Lower leg skin (tissue), 4 donors: ENCODE measurements around the gene SF3A1. TPM values are rescaled to one million over a fixed set of nuclear protein-coding genes. Genes with fewer than 3 reads are reported as not detected.

Experiments used
- DNase-seq, 2 donors: peaks; one replicate each; pipeline ENCODE4 v3.0.0-alpha.2; 2019; ENCODE audit warnings: low spot score in 2 of 2
- H3K4me3 ChIP-seq: fragments of 200-600 bp; sonication (generic); 2 replicates; pipeline ENCODE4 v1.5.1; 2017; ENCODE audit warnings: mild to moderate bottlenecking, low read depth; ENCODE audit not compliant: poor library complexity, severe bottlenecking
- POLR2A ChIP-seq, 2 donors: fragments of 450-650 bp; IDR thresholded peaks; one replicate each; pipeline ENCODE4 v1.6.1; 2016 to 2017; ENCODE audit warnings: antibody characterized with exemption in 2 of 2, mild to moderate bottlenecking in 1 of 2, moderate library complexity in 1 of 2
- WGBS, 2 donors: methylation state at CpG; one replicate each; pipeline ENCODE4 v1.1.5; 2018; 5-methylcytosine and 5-hydroxymethylcytosine counted together
- intact Hi-C: fragments of 100-400 bp; cut with DNase I; formaldehyde crosslinking; loops from one replicate; pipeline ENCODE4 v1.15.0; 2023; ENCODE audit warnings: low total_unique reads
- total RNA-seq, 4 donors: library from RNA; depleted of rRNA; stranded (reverse); fragments of >200 nt; gene quantifications; one replicate each; pipeline ENCODE4 v1.1.0, GENCODE V29; 2016
- TF ChIP-seq, protein P1 (sequence below), 3 donors: fragments of 450-650 bp; IDR thresholded peaks; one replicate each; pipeline ENCODE4 v1.5.1; 2016; ENCODE audit warnings: antibody characterized with exemption in 3 of 3, mild to moderate bottlenecking in 3 of 3, moderate library complexity in 2 of 3

The SF3A1 gene
- total RNA-seq, 4 donors from 2014 or later, result 72.4 to 169 (median 114) TPM

DNA sequence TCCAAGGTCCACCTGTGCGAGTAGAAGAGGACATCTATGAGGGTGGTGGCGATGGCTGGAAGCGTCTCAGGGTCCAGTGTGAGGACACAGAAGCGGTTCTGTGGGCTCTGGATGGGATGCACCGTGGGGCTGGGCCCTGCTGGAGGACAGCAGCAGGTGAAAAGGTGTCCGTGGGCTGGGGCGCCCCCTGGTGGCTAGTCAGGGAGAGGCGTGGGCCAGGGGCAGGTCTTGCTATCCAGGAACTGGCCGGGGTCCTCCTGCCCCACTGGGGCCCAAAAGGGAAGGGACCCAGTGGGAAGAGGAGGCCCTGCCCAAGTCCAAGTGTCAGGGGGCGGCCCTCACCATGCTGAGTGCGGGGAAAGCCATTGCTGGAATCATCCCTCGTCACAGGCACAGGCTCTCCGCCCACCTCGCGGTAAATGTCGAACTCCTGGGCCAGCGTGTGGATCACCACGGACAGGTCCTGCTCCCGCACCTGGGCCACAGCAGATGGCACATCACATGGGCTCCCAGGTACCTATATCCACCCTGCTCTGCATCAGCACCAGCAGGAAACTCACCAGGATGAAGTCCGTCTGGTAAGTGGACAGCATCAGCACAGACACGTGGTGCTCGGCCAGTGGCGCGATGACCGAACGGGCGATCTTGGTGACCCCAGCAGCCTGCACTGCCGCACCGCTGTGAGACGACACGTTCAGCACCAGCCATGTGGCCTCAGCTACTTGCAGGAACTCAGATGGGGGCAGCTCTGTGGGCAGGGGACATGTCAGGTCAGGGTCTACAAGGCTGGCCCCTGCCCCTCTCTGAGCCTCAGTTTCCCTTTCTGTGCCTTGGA, 69.7 kb downstream of the SF3A1 start:
- H3K4me3 ChIP-seq, result no peak overlapping the region
- TF ChIP-seq POLR2A (IDR thresholded peaks at IDR 0.05), result no peak
- TF ChIP-seq, protein P1, sequence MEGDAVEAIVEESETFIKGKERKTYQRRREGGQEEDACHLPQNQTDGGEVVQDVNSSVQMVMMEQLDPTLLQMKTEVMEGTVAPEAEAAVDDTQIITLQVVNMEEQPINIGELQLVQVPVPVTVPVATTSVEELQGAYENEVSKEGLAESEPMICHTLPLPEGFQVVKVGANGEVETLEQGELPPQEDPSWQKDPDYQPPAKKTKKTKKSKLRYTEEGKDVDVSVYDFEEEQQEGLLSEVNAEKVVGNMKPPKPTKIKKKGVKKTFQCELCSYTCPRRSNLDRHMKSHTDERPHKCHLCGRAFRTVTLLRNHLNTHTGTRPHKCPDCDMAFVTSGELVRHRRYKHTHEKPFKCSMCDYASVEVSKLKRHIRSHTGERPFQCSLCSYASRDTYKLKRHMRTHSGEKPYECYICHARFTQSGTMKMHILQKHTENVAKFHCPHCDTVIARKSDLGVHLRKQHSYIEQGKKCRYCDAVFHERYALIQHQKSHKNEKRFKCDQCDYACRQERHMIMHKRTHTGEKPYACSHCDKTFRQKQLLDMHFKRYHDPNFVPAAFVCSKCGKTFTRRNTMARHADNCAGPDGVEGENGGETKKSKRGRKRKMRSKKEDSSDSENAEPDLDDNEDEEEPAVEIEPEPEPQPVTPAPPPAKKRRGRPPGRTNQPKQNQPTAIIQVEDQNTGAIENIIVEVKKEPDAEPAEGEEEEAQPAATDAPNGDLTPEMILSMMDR (IDR thresholded peaks at IDR 0.05), result peak in 1 of 3 donors; percentile 79
- DNase-seq, result peak in 1 of 2 donors; percentile 95
- WGBS, 2 donors, result 62 to 66% methylated on average over 26 to 31 of the region's 31 CpGs
- intact Hi-C loops, result loop anchor here (2.0 kb wide), 1 partner anchor 178 kb away; no protein-coding TSS in a partner anchor

DNA sequence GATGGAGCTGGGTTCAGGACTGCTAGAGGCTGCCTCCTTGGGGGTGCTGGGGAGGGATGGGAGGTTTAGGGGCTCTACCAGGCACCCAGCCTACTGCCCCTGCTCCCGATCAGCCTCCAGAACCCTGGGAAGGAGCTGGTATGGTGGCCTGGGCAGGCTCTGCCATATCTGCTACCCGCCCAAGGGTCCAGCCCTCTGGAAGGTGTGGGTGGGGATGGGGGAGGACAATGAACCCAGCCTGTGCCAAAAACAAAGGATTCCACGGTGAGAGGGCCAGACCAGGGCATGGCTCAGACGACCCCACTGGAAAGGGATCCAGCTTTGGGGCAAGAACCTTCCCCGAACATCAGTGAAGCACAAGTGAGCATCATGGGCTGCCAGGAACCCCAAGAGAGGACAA, 70.4 kb downstream of the SF3A1 start:
- 80 to 84% methylated on average over 5 of the region's 5 CpGs for WGBS, 2 donors
- intact Hi-C loops, result loop anchor here (2.0 kb wide), 1 partner anchor 178 kb away; no protein-coding TSS in a partner anchor
- DNase-seq, result no peak
- H3K4me3 ChIP-seq, result no peak overlapping the region
- TF ChIP-seq POLR2A (IDR thresholded peaks at IDR 0.05), result no peak
- TF ChIP-seq, protein P1 (IDR thresholded peaks at IDR 0.05), result no peak

DNA sequence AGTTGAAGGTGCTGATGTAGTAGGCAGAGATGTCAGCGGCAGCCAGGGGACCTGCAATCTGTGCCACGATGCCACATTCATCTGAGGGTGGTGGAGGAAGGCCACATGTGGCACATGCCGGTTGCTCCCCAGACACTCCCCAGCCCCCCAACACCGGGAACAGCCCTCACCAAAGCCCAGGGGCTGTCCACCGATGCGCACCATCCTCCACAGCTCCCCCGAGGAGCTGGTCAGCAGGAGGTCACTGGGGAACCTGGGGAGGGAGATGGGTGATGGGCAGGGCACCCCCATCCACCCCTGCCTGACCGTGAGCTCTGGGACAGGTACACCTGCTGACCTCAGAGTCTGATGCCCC, 70.9 kb downstream of the SF3A1 start:
- 86 to 93% methylated on average over 8 of the region's 8 CpGs for WGBS, 2 donors
- no peak overlapping the region for H3K4me3 ChIP-seq
- intact Hi-C loops, result loop anchor here (2.0 kb wide), 1 partner anchor 177 kb away; no protein-coding TSS in a partner anchor
- no peak for DNase-seq
- TF ChIP-seq, protein P1 (IDR thresholded peaks at IDR 0.05), result no peak
- no peak for TF ChIP-seq POLR2A (IDR thresholded peaks at IDR 0.05)

DNA sequence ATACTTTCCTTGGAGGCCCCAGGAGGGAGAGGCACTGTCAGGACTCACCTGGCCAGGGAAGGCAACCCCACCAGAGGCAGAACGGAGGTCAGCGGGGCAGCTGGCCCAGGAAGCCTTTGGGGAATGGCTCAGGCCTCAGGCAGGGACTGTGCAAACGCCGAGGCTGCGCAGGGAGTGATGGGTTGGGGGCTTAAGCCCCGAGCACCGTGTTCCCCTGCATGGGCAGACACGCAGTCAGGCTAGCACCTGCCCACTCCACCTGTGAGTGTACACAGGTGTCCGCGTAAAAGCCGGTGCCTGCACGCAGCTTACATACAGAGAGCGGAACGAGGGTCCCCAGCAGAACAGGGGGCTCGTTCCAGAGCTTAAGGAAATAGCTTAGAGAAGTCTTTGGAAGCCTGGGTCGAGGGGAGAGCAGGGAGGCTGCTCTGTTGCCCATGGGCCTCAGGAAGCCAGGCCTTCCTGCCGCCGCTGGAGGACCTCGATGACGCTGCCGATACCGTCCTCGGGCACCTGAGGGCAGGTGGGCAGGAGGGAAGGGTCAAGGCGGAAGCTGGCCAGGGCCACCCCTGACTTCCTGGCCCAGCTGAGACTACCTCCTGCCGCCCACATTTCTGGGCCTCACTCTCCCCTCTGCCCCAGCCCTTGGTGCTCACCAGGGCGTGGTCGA, 71.4 kb downstream of the SF3A1 start:
- no peak for TF ChIP-seq POLR2A (IDR thresholded peaks at IDR 0.05)
- TF ChIP-seq, protein P1 (IDR thresholded peaks at IDR 0.05), result no peak
- H3K4me3 ChIP-seq, result no peak overlapping the region
- DNase-seq, result no peak
- intact Hi-C loops, result no loop called here
- WGBS, 2 donors, result 88 to 89% methylated on average over 17 to 26 of the region's 27 CpGs

DNA sequence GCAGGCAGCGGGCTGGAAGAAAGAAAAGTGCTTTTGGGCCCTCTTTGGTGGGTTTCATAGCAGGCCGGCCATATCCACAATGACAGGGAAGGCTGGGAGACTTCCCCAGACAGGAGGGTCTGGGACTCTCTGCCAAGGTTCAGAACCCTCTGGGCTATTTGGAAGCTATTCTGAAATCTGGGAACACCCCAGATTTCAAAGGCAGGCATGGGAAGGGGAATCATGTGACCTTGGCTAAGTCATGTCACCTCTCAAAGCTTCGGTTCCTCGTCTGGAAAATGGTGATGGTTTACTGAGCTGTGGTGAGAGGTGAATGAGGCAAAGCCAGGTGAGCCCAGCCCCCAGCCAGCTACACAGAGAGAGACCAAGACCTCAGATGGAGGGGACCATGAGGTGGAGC, 72.0 kb downstream of the SF3A1 start:
- TF ChIP-seq, protein P1 (IDR thresholded peaks at IDR 0.05), result no peak
- TF ChIP-seq POLR2A (IDR thresholded peaks at IDR 0.05), result no peak
- DNase-seq, result no peak
- intact Hi-C loops, result no loop called here
- 70 to 72% methylated on average over 4 of the region's 4 CpGs for WGBS, 2 donors
- no peak overlapping the region for H3K4me3 ChIP-seq
